IMR-90 (cell line): ENCODE results near the gene DOK6. TPM values are rescaled to one million over a fixed set of nuclear protein-coding genes. Genes with fewer than 3 reads are reported as not detected.

ENCODE experiments used
- ATAC-seq: fragments of 200-7000 bp; cut with Tn5 transposase; 2 replicates; pipeline ENCODE4 v1.9.1; 2020; ENCODE audit warnings: low read depth, mild to moderate bottlenecking, moderate library complexity
- BruUV-seq: library from RNA; stranded (reverse); fragments of 400-500 nt; replicated peaks from 2 replicates; lab custom pipeline; 2021; lab: Mats Ljungman, UMichigan
- CTCF ChIA-PET: fragments of 300-600 bp; formaldehyde crosslinking; extraction: SDS; loops from one replicate; lab custom pipeline; 2021; ENCODE audit warnings: antibody characterized with exemption; lab: Yijun Ruan, JAX
- POLR2A ChIA-PET: fragments of 300-600 bp; sonication (Branson Sonifier 250); formaldehyde crosslinking; loops from one replicate; lab custom pipeline; 2022; ENCODE audit warnings: antibody characterized with exemption; ENCODE audit not compliant: unreplicated experiment; lab: Charles Lee
- DNase-seq: peaks from one replicate; pipeline ENCODE4 v3.0.0; 2013
- H2AFZ ChIP-seq: replicated peaks from 2 replicates; pipeline ENCODE3; 2013; ENCODE audit warnings: low read length, mild to moderate bottlenecking; ENCODE audit not compliant: poor library complexity
- H2AK5ac ChIP-seq: 2 replicates; pipeline ENCODE4 v1.6.1; 2013; ENCODE audit warnings: low read depth, low read length, inconsistent platforms
- H2AK9ac ChIP-seq: replicated peaks from 2 replicates; pipeline ENCODE3; 2013; ENCODE audit warnings: mild to moderate bottlenecking, low read depth, low read length, moderate library complexity; ENCODE audit not compliant: poor library complexity
- H2BK120ac ChIP-seq: 2 replicates; pipeline ENCODE4 v1.6.1; 2013; ENCODE audit warnings: low read depth, low read length, inconsistent platforms
- H2BK15ac ChIP-seq: 3 replicates; pipeline ENCODE4 v1.6.1; 2013; ENCODE audit warnings: low read depth, low read length, inconsistent platforms
- H2BK20ac ChIP-seq: 2 replicates; pipeline ENCODE4 v1.6.1; 2013; ENCODE audit warnings: low read depth, mild to moderate bottlenecking, inconsistent platforms, low read length, moderate library complexity
- H2BK5ac ChIP-seq: 2 replicates; pipeline ENCODE4 v1.6.1; 2013; ENCODE audit warnings: mild to moderate bottlenecking, low read depth, low read length, inconsistent platforms; ENCODE audit not compliant: poor library complexity, severe bottlenecking
- H3K14ac ChIP-seq: replicated peaks from 2 replicates; pipeline ENCODE4 v1.6.1; 2013; ENCODE audit warnings: low read depth, low read length, inconsistent platforms
- H3K18ac ChIP-seq: 2 replicates; pipeline ENCODE4 v1.6.1; 2013; ENCODE audit warnings: low read depth, low read length, control low read depth
- H3K23ac ChIP-seq: 2 replicates; pipeline ENCODE4 v1.6.1; 2013; ENCODE audit warnings: low read depth, low read length, inconsistent platforms
- H3K27ac ChIP-seq: 2 replicates; pipeline ENCODE4 v1.5.1; 2013; ENCODE audit warnings: mild to moderate bottlenecking, control low read depth, low read length; ENCODE audit not compliant: insufficient read depth
- H3K27me3 ChIP-seq: 2 replicates; pipeline ENCODE4 v1.6.1; 2013; ENCODE audit warnings: low read length; ENCODE audit not compliant: control insufficient read depth, insufficient read depth
- H3K36me3 ChIP-seq: 2 replicates; pipeline ENCODE4 v1.6.1; 2013; ENCODE audit warnings: low read length, mixed read lengths; ENCODE audit not compliant: control insufficient read depth, insufficient read depth
- H3K4ac ChIP-seq: 2 replicates; pipeline ENCODE4 v1.6.1; 2013; ENCODE audit warnings: low read depth, low read length, inconsistent platforms
- H3K4me1 ChIP-seq: 2 replicates; pipeline ENCODE4 v1.6.1; 2013; ENCODE audit warnings: low read length, mixed read lengths; ENCODE audit not compliant: control insufficient read depth, insufficient read depth
- H3K4me2 ChIP-seq: 2 replicates; pipeline ENCODE4 v1.6.1; 2013; ENCODE audit warnings: low read depth, mild to moderate bottlenecking, control low read depth, low read length, moderate library complexity
- H3K4me3 ChIP-seq: 2 replicates; pipeline ENCODE4 v1.5.1; 2013; ENCODE audit warnings: low read depth, mild to moderate bottlenecking, control low read depth, low read length, moderate library complexity; ENCODE audit not compliant: insufficient read depth
- H3K56ac ChIP-seq: 2 replicates; pipeline ENCODE4 v1.6.1; 2013; ENCODE audit warnings: low read length, inconsistent platforms; ENCODE audit not compliant: insufficient read depth; ENCODE audit errors: extremely low read depth
- H3K79me1 ChIP-seq, 2 experiments: 2 replicates each; pipeline ENCODE4 v1.6.1; 2013; ENCODE audit warnings: low read length in 2 of 2, inconsistent platforms in 1 of 2, low read depth in 1 of 2
- H3K9ac ChIP-seq: 2 replicates; pipeline ENCODE4 v1.6.1; 2013; ENCODE audit warnings: low read depth, low read length, control low read depth
- H3K9me1 ChIP-seq: 2 replicates; pipeline ENCODE4 v1.6.1; 2013; ENCODE audit warnings: low read length, inconsistent platforms; ENCODE audit not compliant: insufficient read depth
- H3K9me3 ChIP-seq: 2 replicates; pipeline ENCODE4 v1.6.1; 2013; ENCODE audit warnings: low read length; ENCODE audit not compliant: control insufficient read depth, insufficient read depth
- H4K20me1 ChIP-seq: 2 replicates; pipeline ENCODE4 v1.6.1; 2013; ENCODE audit warnings: low read length, inconsistent platforms; ENCODE audit not compliant: insufficient read depth
- H4K5ac ChIP-seq: 2 replicates; pipeline ENCODE4 v1.6.1; 2013; ENCODE audit warnings: mild to moderate bottlenecking, low read depth, low read length, control low read depth
- H4K8ac ChIP-seq, 2 experiments: 2 replicates each; pipeline ENCODE4 v1.6.1; 2013; ENCODE audit warnings: low read depth in 2 of 2, low read length in 2 of 2, control low read depth in 1 of 2, inconsistent platforms in 1 of 2
- H4K91ac ChIP-seq: 2 replicates; pipeline ENCODE4 v1.6.1; 2013; ENCODE audit warnings: low read depth, low read length, inconsistent platforms; ENCODE audit not compliant: insufficient read depth
- BHLHE40 ChIP-seq: fragments of 150-350 bp; IDR thresholded peaks from 2 replicates; pipeline ENCODE4 v1.6.1; 2016; ENCODE audit warnings: mild to moderate bottlenecking, low read depth, low read length
- MAFK ChIP-seq: IDR thresholded peaks from 2 replicates; pipeline ENCODE4 v1.6.1; 2012; ENCODE audit warnings: low read depth, low read length, improper control_type of control experiment
- MAZ ChIP-seq: IDR thresholded peaks from 2 replicates; pipeline ENCODE4 v1.6.1; 2012; ENCODE audit warnings: low read depth, mild to moderate bottlenecking, low read length, improper control_type of control experiment, moderate library complexity, borderline replicate concordance
- WGBS, 2 experiments: methylation state at CpG; one replicate each; pipeline versions ENCODE4 v1.1.5 to v1.1.7; 2013; ENCODE audit warnings: missing lambda C conversion rate in 2 of 2; ENCODE audit not compliant: insufficient read length in 1 of 2; ENCODE audit errors: extremely low coverage in 2 of 2; 5-methylcytosine and 5-hydroxymethylcytosine counted together
- dilution Hi-C: fragments of 300-500 bp; cut with HindIII; formaldehyde crosslinking; loops from one replicate; pipeline ENCODE4 v1.14.3; 2018; ENCODE audit warnings: low sequenced_read_pairs; ENCODE audit not compliant: unreplicated experiment
- in situ Hi-C: fragments of 300-500 bp; cut with MboI; formaldehyde crosslinking; loops from 3 replicates; pipeline ENCODE4 v1.14.3; 2019; ENCODE audit warnings: low sequenced_read_pairs, inconsistent platforms, mixed read lengths
- intact Hi-C: fragments of 100-400 bp; cut with micrococcal nuclease; formaldehyde crosslinking; loops from 2 replicates; pipeline ENCODE4 v1.10.0; 2022
- polyA plus RNA-seq, 3 experiments: library from polyadenylated mRNA; depleted of rRNA; stranded (reverse); fragments of >200 nt; gene quantifications; 2 replicates each; pipeline ENCODE4 v1.2.3, GENCODE V29; 2012; ENCODE audit warnings: low replicate concordance in 1 of 3
- total RNA-seq: library from RNA; depleted of rRNA; stranded (reverse); fragments of >200 nt; gene quantifications from 2 replicates; pipeline ENCODE4 v1.2.3, GENCODE V29; 2012

Gene DOK6
- total and polyA plus RNA-seq, 2 of the 4 experiments (the other 2 are of a cell fraction), result 1.9 to 2.7 TPM

- no peak overlapping the region for H3K56ac ChIP-seq
- no peak overlapping the region for H3K18ac ChIP-seq
- no peaks in the 10 kb centered on the region for H4K20me1 ChIP-seq
- no peak overlapping the region for H3K9ac ChIP-seq
- H2AFZ ChIP-seq, result no peak overlapping the region
- H3K14ac ChIP-seq, result no peak overlapping the region
- no peak overlapping the region for H2BK5ac ChIP-seq
- in situ Hi-C loops (no loop called here), dilution Hi-C loops (no loop called here), intact Hi-C loops (no loop called here)
- no peaks in the 10 kb centered on the region for H3K27me3 ChIP-seq
- no peaks in the 10 kb centered on the region for H3K9me1 ChIP-seq
- no peak overlapping the region for H2AK5ac ChIP-seq
- DNase-seq (peak; percentile 5), ATAC-seq (no peak)
- no peak overlapping the region for H4K5ac ChIP-seq
- H3K4me2 ChIP-seq, result no peak overlapping the region
- no peak overlapping the region for H2AK9ac ChIP-seq
- H3K4me1 ChIP-seq, result no peaks in the 10 kb centered on the region
- no peak overlapping the region for H2BK120ac ChIP-seq
- H3K9me3 ChIP-seq, result no peaks in the 10 kb centered on the region
- no peak for TF ChIP-seq BHLHE40
- TF ChIP-seq MAFK, result no peak
- TF ChIP-seq MAZ, result no peak
- ChIA-PET POLR2A (no interaction called here), CTCF (interaction anchor here (1.1 to 1.2 kb wide), 3 partner anchors 8 to 14 kb away, joined by 3 to 5 read pairs (median 3); no protein-coding TSS in a partner anchor)
- WGBS, 2 experiments, result no CpG with 5 or more reads among the region's 3 CpGs
- no peak overlapping the region for H4K91ac ChIP-seq
- H3K27ac ChIP-seq, result no peak overlapping the region
- H3K36me3 ChIP-seq, result no peaks in the 10 kb centered on the region
- H2BK20ac ChIP-seq, result no peak overlapping the region
- H3K79me1 ChIP-seq, result no peaks in the 10 kb centered on the region
- no peak overlapping the region for H2BK15ac ChIP-seq
- no TSS peak for BruUV-seq
- no peak overlapping the region for H3K23ac ChIP-seq
- H4K8ac ChIP-seq, result no peak overlapping the region
- no peak overlapping the region for H3K4me3 ChIP-seq
- no peak overlapping the region for H3K4ac ChIP-seq
Observed at GRCh38 chr18:69588301-69588700, 187.6 kb downstream of the DOK6 start.
